ENCODE measurements around the gene PSMA5. TPM values are rescaled to one million over a fixed set of nuclear protein-coding genes. Genes with fewer than 3 reads are reported as not detected.

Gene PSMA5
- total RNA-seq, 1 experiment from 2014 or later, result 169 TPM

DNA sequence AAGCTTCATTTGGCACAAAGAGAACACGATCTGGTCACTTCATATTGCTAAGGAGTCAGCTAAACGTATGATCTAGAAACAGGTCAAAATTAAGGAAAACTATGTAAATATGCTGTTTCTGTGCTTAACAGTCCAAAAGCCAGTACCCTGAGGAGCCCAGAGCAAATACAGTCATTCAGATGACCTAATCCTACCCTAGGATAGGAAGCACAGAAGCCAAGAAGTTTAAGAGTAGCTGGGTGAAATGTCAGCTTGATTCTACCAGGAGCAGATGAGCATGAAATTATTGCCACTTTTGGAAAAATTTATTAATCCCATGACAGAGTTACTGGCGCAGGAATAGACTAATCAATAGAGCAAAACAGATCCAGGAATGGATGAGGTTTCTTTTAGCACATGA, 46.8 kb downstream of the PSMA5 start:
- no peak for TF ChIP-seq SIN3A (IDR thresholded peaks at IDR 0.05; ENCODE audit: low read depth)
- no peak for TF ChIP-seq ZFX (IDR thresholded peaks at IDR 0.05)
- no peak for TF ChIP-seq EZH2 (IDR thresholded peaks at IDR 0.05)
- no peak for TF ChIP-seq SP1 (IDR thresholded peaks at IDR 0.05; ENCODE audit: low read depth)
- TF ChIP-seq TCF7L2 (IDR thresholded peaks at IDR 0.05; ENCODE audit: borderline replicate concordance, extremely low read depth, insufficient read depth, insufficient read length), result no peak
- TF ChIP-seq, protein P1, sequence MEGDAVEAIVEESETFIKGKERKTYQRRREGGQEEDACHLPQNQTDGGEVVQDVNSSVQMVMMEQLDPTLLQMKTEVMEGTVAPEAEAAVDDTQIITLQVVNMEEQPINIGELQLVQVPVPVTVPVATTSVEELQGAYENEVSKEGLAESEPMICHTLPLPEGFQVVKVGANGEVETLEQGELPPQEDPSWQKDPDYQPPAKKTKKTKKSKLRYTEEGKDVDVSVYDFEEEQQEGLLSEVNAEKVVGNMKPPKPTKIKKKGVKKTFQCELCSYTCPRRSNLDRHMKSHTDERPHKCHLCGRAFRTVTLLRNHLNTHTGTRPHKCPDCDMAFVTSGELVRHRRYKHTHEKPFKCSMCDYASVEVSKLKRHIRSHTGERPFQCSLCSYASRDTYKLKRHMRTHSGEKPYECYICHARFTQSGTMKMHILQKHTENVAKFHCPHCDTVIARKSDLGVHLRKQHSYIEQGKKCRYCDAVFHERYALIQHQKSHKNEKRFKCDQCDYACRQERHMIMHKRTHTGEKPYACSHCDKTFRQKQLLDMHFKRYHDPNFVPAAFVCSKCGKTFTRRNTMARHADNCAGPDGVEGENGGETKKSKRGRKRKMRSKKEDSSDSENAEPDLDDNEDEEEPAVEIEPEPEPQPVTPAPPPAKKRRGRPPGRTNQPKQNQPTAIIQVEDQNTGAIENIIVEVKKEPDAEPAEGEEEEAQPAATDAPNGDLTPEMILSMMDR (IDR thresholded peaks at IDR 0.05 in 2 of 3, conservative IDR thresholded peaks at IDR 0.05 in 1 of 3; ENCODE audit: borderline replicate concordance in 1 of 3, insufficient read depth in 1 of 3, low read depth in 2 of 3, low read length in 2 of 3), result no peak
- TF ChIP-seq CBX3 (IDR thresholded peaks at IDR 0.05; ENCODE audit: low read depth), result no peak
- TF ChIP-seq EZH2phosphoT487 (IDR thresholded peaks at IDR 0.05; ENCODE audit: borderline replicate concordance), result no peak
- TF ChIP-seq, protein P2, sequence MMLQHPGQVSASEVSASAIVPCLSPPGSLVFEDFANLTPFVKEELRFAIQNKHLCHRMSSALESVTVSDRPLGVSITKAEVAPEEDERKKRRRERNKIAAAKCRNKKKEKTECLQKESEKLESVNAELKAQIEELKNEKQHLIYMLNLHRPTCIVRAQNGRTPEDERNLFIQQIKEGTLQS (IDR thresholded peaks at IDR 0.05), result no peak
- no peak for TF ChIP-seq CEBPB (IDR thresholded peaks at IDR 0.05; ENCODE audit: low read depth)
- TF ChIP-seq JUND (IDR thresholded peaks at IDR 0.05), result no peak
- no peak for TF ChIP-seq EGR1 (IDR thresholded peaks at IDR 0.05; ENCODE audit: low read depth)
- TF ChIP-seq SRF (IDR thresholded peaks at IDR 0.05; ENCODE audit: low read depth), result no peak
- TF ChIP-seq POLR2AphosphoS5 (IDR thresholded peaks at IDR 0.05; ENCODE audit: low read depth, low read length), result no peak
- H3K79me2 ChIP-seq (ENCODE audit: insufficient read depth, low read length), result no peaks in the 10 kb centered on the region
- no peak overlapping the region for H3K4me3 ChIP-seq (replicated peaks in 1 of 2; ENCODE audit: low read depth in 1 of 2, low read length in 2 of 2)
- no peak overlapping the region for H2AFZ ChIP-seq (ENCODE audit: low read depth, low read length, poor library complexity, severe bottlenecking)
- H3K9me2 ChIP-seq (ENCODE audit: insufficient read depth), result no peaks in the 10 kb centered on the region
- H3K27ac ChIP-seq (ENCODE audit: low read depth, low read length), result no peak overlapping the region
- H3K36me3 ChIP-seq (ENCODE audit: control insufficient read depth in 1 of 2, insufficient read depth in 2 of 2, low read length in 2 of 2), result no peaks in the 10 kb centered on the region
- POLR2A ChIA-PET, result interaction anchor here (0.7 kb wide), 1 partner anchor 97 kb away, joined by 3 read pairs; the partner anchor contains the start of gene PSRC1
- H3K9me3 ChIP-seq (ENCODE audit: control insufficient read depth in 1 of 2, insufficient read depth in 1 of 2, low read depth in 1 of 2, low read length in 2 of 2), result no peaks in the 10 kb centered on the region
- CTCF ChIA-PET, result interaction anchor here (1.5 kb wide), 1 partner anchor 102 kb away, joined by 3 read pairs; no protein-coding TSS in a partner anchor
- BruUV-seq (replicated peaks), result no TSS peak
- ATAC-seq (no peak), DNase-seq (ENCODE audit: low read depth, low spot score) (no peak)
- no peaks in the 10 kb centered on the region for H4K20me1 ChIP-seq (ENCODE audit: insufficient read depth)
- no peaks in the 10 kb centered on the region for H3K27me3 ChIP-seq (ENCODE audit: insufficient read depth, low read length)
- no peak overlapping the region for H3K4me2 ChIP-seq (ENCODE audit: low read length)
- no peaks in the 10 kb centered on the region for H3K4me1 ChIP-seq (ENCODE audit: control insufficient read depth in 1 of 2, insufficient read depth in 2 of 2, low read length in 2 of 2)
- intact Hi-C loops (cut with micrococcal nuclease), result no loop called here
- RAD21 ChIA-PET (ENCODE audit: low non-redundant PET in 1 of 2, low total read pairs in 2 of 2, uncharacterized antibody in 2 of 2, unreplicated experiment in 2 of 2), result no interaction called here
- no peak overlapping the region for H3K9ac ChIP-seq (ENCODE audit: low read length)

All from HCT116 (cell line).